H9 (cell line): ENCODE data around the gene PGM1. TPM values are rescaled to one million over a fixed set of nuclear protein-coding genes. Genes with fewer than 3 reads are reported as not detected.

ENCODE experiments used
- DNase-seq: peaks from one replicate; pipeline ENCODE4 v3.0.0-alpha.2; 2017
- H2AFZ ChIP-seq: one replicate; pipeline ENCODE4 v1.6.1; 2013; ENCODE audit warnings: mild to moderate bottlenecking, low read length, control low read depth, moderate library complexity
- H2AK5ac ChIP-seq: 2 replicates; pipeline ENCODE4 v1.6.1; 2013; ENCODE audit warnings: low read length, control low read depth, mixed read lengths; ENCODE audit not compliant: insufficient read length
- H2BK120ac ChIP-seq: one replicate; pipeline ENCODE4 v1.6.1; 2013; ENCODE audit warnings: low read depth, mild to moderate bottlenecking, low read length, control low read depth, inconsistent platforms; ENCODE audit not compliant: poor library complexity, severe bottlenecking
- H2BK12ac ChIP-seq: 2 replicates; pipeline ENCODE4 v1.6.1; 2013; ENCODE audit warnings: low read length, control low read depth, mixed read lengths, low read depth; ENCODE audit not compliant: insufficient read length
- H2BK15ac ChIP-seq: 2 replicates; pipeline ENCODE4 v1.6.1; 2013; ENCODE audit warnings: low read depth, low read length, control low read depth
- H2BK20ac ChIP-seq: one replicate; pipeline ENCODE4 v1.6.1; 2013; ENCODE audit warnings: low read depth, mild to moderate bottlenecking, low read length, control low read depth, inconsistent platforms; ENCODE audit not compliant: poor library complexity, severe bottlenecking
- H2BK5ac ChIP-seq: 2 replicates; pipeline ENCODE4 v1.6.1; 2013; ENCODE audit warnings: low read length, control low read depth, mixed read lengths; ENCODE audit not compliant: insufficient read length
- H3K14ac ChIP-seq: 2 replicates; pipeline ENCODE4 v1.6.1; 2013; ENCODE audit warnings: low read length, control low read depth; ENCODE audit not compliant: insufficient read depth
- H3K18ac ChIP-seq: 2 replicates; pipeline ENCODE4 v1.6.1; 2013; ENCODE audit warnings: low read depth, mild to moderate bottlenecking, mixed read lengths, low read length, control low read depth; ENCODE audit not compliant: insufficient read length
- H3K23ac ChIP-seq: 2 replicates; pipeline ENCODE4 v1.6.1; 2013; ENCODE audit warnings: low read length, control low read depth, mixed read lengths, low read depth; ENCODE audit not compliant: insufficient read length
- H3K23me2 ChIP-seq: 2 replicates; pipeline ENCODE4 v1.6.1; 2013; ENCODE audit warnings: low read depth, mild to moderate bottlenecking, mixed read lengths, low read length, control low read depth; ENCODE audit not compliant: insufficient read length, poor library complexity, severe bottlenecking
- H3K27ac ChIP-seq: 2 replicates; pipeline ENCODE4 v1.5.1; 2013; ENCODE audit warnings: low read length, control low read depth, mixed read lengths, low read depth; ENCODE audit not compliant: insufficient read length
- H3K27me3 ChIP-seq: 2 replicates; pipeline ENCODE4 v1.6.1; 2013; ENCODE audit warnings: low read length, control low read depth, inconsistent platforms; ENCODE audit not compliant: insufficient read depth
- H3K4ac ChIP-seq: 2 replicates; pipeline ENCODE4 v1.6.1; 2013; ENCODE audit warnings: low read depth, mild to moderate bottlenecking, control low read depth, inconsistent platforms, low read length, moderate library complexity
- H3K4me1 ChIP-seq: 2 replicates; pipeline ENCODE4 v1.6.1; 2013; ENCODE audit warnings: low read length, control low read depth, inconsistent platforms; ENCODE audit not compliant: insufficient read depth
- H3K4me2 ChIP-seq: 2 replicates; pipeline ENCODE4 v1.6.1; 2013; ENCODE audit warnings: low read length, control low read depth, mixed read lengths; ENCODE audit not compliant: insufficient read length, insufficient read depth
- H3K56ac ChIP-seq: 2 replicates; pipeline ENCODE4 v1.6.1; 2013; ENCODE audit warnings: low read depth, mild to moderate bottlenecking, mixed read lengths, low read length, control low read depth; ENCODE audit not compliant: insufficient read length
- H3K79me1 ChIP-seq: 2 replicates; pipeline ENCODE4 v1.6.1; 2013; ENCODE audit warnings: low read depth, mild to moderate bottlenecking, moderate library complexity, low read length, control low read depth, inconsistent platforms; ENCODE audit not compliant: insufficient read depth, poor library complexity, severe bottlenecking
- H3K79me2 ChIP-seq: 2 replicates; pipeline ENCODE4 v1.6.1; 2013; ENCODE audit warnings: low read length, control low read depth, inconsistent platforms; ENCODE audit not compliant: insufficient read depth
- H3K9ac ChIP-seq: 2 replicates; pipeline ENCODE4 v1.6.1; 2013; ENCODE audit warnings: low read length, control low read depth, mixed read lengths; ENCODE audit not compliant: insufficient read length; ENCODE audit errors: extremely low read depth
- H3K9me3 ChIP-seq: one replicate; pipeline ENCODE4 v1.6.1; 2013; ENCODE audit warnings: low read depth, low read length, inconsistent platforms; ENCODE audit not compliant: control insufficient read depth
- H3T11ph ChIP-seq: one replicate; pipeline ENCODE4 v1.6.1; 2013; ENCODE audit warnings: mild to moderate bottlenecking, low read length, control low read depth, inconsistent platforms
- H4K20me1 ChIP-seq: one replicate; pipeline ENCODE4 v1.6.1; 2013; ENCODE audit not compliant: control insufficient read depth, insufficient read length, insufficient read depth
- H4K5ac ChIP-seq: 2 replicates; pipeline ENCODE4 v1.6.1; 2013; ENCODE audit warnings: low read depth, mild to moderate bottlenecking, mixed read lengths, low read length, control low read depth; ENCODE audit not compliant: insufficient read length
- H4K8ac ChIP-seq: replicated peaks from 2 replicates; pipeline ENCODE4 v1.6.1; 2013; ENCODE audit warnings: low read length, control low read depth, mixed read lengths, low read depth; ENCODE audit not compliant: insufficient read length
- H4K91ac ChIP-seq: 2 replicates; pipeline ENCODE4 v1.6.1; 2013; ENCODE audit warnings: low read depth, mild to moderate bottlenecking, moderate library complexity, mixed read lengths, low read length, control low read depth; ENCODE audit not compliant: insufficient read length
- H3K27ac Mint-ChIP-seq, 3 experiments: 2 replicates in 2 of 3; 3 replicates in 1 of 3; pipeline ENCODE4 v1.8.0; 2020 to 2021; ENCODE audit warnings: mixed read lengths in 3 of 3, mild to moderate bottlenecking in 1 of 3, moderate library complexity in 1 of 3
- H3K27me3 Mint-ChIP-seq: 2 replicates; pipeline ENCODE4 v1.8.0; 2021; ENCODE audit warnings: low read depth, mild to moderate bottlenecking, moderate library complexity, mixed read lengths
- H3K36me3 Mint-ChIP-seq, 3 experiments: 2 replicates in 2 of 3; 3 replicates in 1 of 3; pipeline ENCODE4 v1.8.0; 2020 to 2021; ENCODE audit warnings: low read depth in 3 of 3, mixed read lengths in 3 of 3; ENCODE audit not compliant: insufficient read depth in 1 of 3
- H3K4me1 Mint-ChIP-seq, 2 experiments: 2 replicates each; pipeline ENCODE4 v1.8.0; 2020; ENCODE audit warnings: mixed read lengths in 2 of 2
- H3K4me3 Mint-ChIP-seq, 2 experiments: 2 replicates in 1 of 2; 3 replicates in 1 of 2; pipeline ENCODE4 v1.8.0; 2020 to 2021; ENCODE audit warnings: mild to moderate bottlenecking in 2 of 2, mixed read lengths in 2 of 2, moderate library complexity in 1 of 2
- H3K9me3 Mint-ChIP-seq, 2 experiments: 2 replicates in 1 of 2; 3 replicates in 1 of 2; pipeline ENCODE4 v1.8.0; 2020; ENCODE audit warnings: mild to moderate bottlenecking in 2 of 2, mixed read lengths in 2 of 2, moderate library complexity in 1 of 2
- CTCF ChIP-seq: fragments of 200-600 bp; sonication (generic); conservative IDR thresholded peaks from 3 replicates; pipeline ENCODE4 v1.8.0; 2021; ENCODE audit warnings: antibody characterized with exemption, mild to moderate bottlenecking
- WGBS: extraction: QIAGEN DNeasy Blood & Tissue Kit; methylation state at CpG from one replicate; pipeline ENCODE4 v1.1.7; 2013; ENCODE audit warnings: missing lambda C conversion rate, low lambda C conversion rate, mixed read lengths; ENCODE audit not compliant: insufficient read length; ENCODE audit errors: extremely low coverage; 5-methylcytosine and 5-hydroxymethylcytosine counted together
- total RNA-seq: library from RNA; stranded (reverse); gene quantifications from 2 replicates; pipeline ENCODE4 v1.2.1, GENCODE V29; 2021

PGM1 gene
- total RNA-seq, 1 experiment from 2014 or later, result 56.4 TPM

DNA sequence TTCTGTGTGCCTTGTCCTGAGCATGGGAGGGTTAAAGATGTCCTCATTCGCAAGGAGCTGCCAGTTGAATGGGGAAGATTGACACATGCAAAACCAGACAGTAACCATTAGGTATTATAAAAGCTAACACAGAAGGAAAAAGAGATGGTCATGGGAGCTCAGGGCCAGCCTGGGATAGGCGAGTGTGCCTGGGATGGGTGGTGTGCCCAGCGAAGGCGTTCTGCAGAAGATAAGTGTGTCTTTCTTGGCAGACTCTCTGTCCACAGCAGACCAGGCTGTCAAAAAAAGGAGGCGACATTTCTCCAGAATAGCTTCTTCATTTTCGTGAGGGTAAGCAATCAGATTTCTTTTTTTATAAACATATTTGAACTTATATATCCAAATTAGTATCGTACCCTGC lies 14.1 kb downstream of the PGM1 start:
- Mint-ChIP-seq H3K9me3 (no peaks in the 10 kb centered on the region), H3K36me3 (peaks cover 0 to 2% (median 0%) of the 10 kb centered on the region in 3 experiments; a peak in 1 of 7 replicates), H3K27me3 (peaks cover 3% of the 10 kb centered on the region; the same call in 1 of the 2 replicates), H3K4me3 (no peak overlapping the region), H3K27ac (no peak overlapping the region), H3K4me1 (peaks cover 11 to 12% of the 10 kb centered on the region in 2 experiments)
- H2BK20ac ChIP-seq, result no peak overlapping the region
- TF ChIP-seq CTCF, result no peak
- no peaks in the 10 kb centered on the region for H4K20me1 ChIP-seq
- no peak overlapping the region for H3K4me2 ChIP-seq
- no peak overlapping the region for H4K8ac ChIP-seq
- H3K9ac ChIP-seq, result no peak overlapping the region
- H3T11ph ChIP-seq, result no peak overlapping the region
- H3K23ac ChIP-seq, result no peak overlapping the region
- H3K79me2 ChIP-seq, result no peaks in the 10 kb centered on the region; the same call in 1 of the 2 replicates
- H3K14ac ChIP-seq, result no peak overlapping the region
- H2BK5ac ChIP-seq, result no peak overlapping the region
- no peak overlapping the region; the same call in 1 of the 2 replicates for H3K4ac ChIP-seq
- no peak overlapping the region for H4K91ac ChIP-seq
- no peak for DNase-seq
- no CpG with 5 or more reads among the region's 7 CpGs for WGBS
- no peak overlapping the region for H2BK15ac ChIP-seq
- no peak overlapping the region for H3K56ac ChIP-seq
- no peak overlapping the region for H2AK5ac ChIP-seq
- H2BK120ac ChIP-seq, result no peak overlapping the region
- no peak overlapping the region for H3K27ac ChIP-seq
- H2BK12ac ChIP-seq, result no peak overlapping the region
- no peaks in the 10 kb centered on the region for H3K79me1 ChIP-seq
- H3K23me2 ChIP-seq, result no peaks in the 10 kb centered on the region
- H3K4me1 ChIP-seq, result no peaks in the 10 kb centered on the region
- H3K9me3 ChIP-seq, result no peaks in the 10 kb centered on the region
- H3K27me3 ChIP-seq, result no peaks in the 10 kb centered on the region; the same call in 1 of the 2 replicates
- H2AFZ ChIP-seq, result no peak overlapping the region
- no peak overlapping the region for H3K18ac ChIP-seq
- H4K5ac ChIP-seq, result no peak overlapping the region
